ENCODE results near the gene FAT1. TPM values are rescaled to one million over a fixed set of nuclear protein-coding genes. Genes with fewer than 3 reads are reported as not detected.
A peak's percentile ranks its signal among the peaks of the same experiment; 100 is the strongest.

Gene FAT1
- total RNA-seq, 2 experiments from 2014 or later: 0.05 TPM; not detected in 1

- DNase-seq (no peak), ATAC-seq (no peak)
- Mint-ChIP-seq H3K27me3 (peaks cover 59% of the 10 kb centered on the region), H3K27ac (peak overlapping the region; percentile 24), H3K4me1 (peaks cover 9% of the 10 kb centered on the region), H3K4me3 (no peak overlapping the region), H3K9me3 (ENCODE audit: low read depth) (no peaks in the 10 kb centered on the region), H3K36me3 (peaks cover 17% of the 10 kb centered on the region)
- CTCF ChIA-PET: no interaction called here
Observed at GRCh38 chr4:186724864-186725468, 1.3 kb upstream of the FAT1 start.

- no peaks in the 10 kb centered on the region for H3K9me3 Mint-ChIP-seq (ENCODE audit: low read depth)
- ATAC-seq: no peak
- peaks cover 9% of the 10 kb centered on the region for H3K4me1 Mint-ChIP-seq
- DNase-seq: no peak
- H3K4me3 Mint-ChIP-seq: no peak overlapping the region
- peak overlapping the region; percentile 24 for H3K27ac Mint-ChIP-seq
- H3K36me3 Mint-ChIP-seq: peaks cover 17% of the 10 kb centered on the region
- CTCF ChIA-PET: no interaction called here
- H3K27me3 Mint-ChIP-seq: peaks cover 59% of the 10 kb centered on the region
Observed at GRCh38 chr4:186724058-186724863, 605 bp upstream of the FAT1 start.

- CTCF ChIA-PET: no interaction called here
- peaks cover 17% of the 10 kb centered on the region for H3K36me3 Mint-ChIP-seq
- H3K27me3 Mint-ChIP-seq: peaks cover 50% of the 10 kb centered on the region
- peaks cover 2% of the 10 kb centered on the region for H3K9me3 Mint-ChIP-seq (ENCODE audit: low read depth)
- H3K27ac Mint-ChIP-seq: peak overlapping the region; percentile 55
- peak overlapping the region; percentile 23 for H3K4me3 Mint-ChIP-seq
- no peak for ATAC-seq
- H3K4me1 Mint-ChIP-seq: peaks cover 9% of the 10 kb centered on the region
- no peak for DNase-seq
Observed at GRCh38 chr4:186722796-186723291, 812 bp downstream of the FAT1 start.

- Mint-ChIP-seq H3K4me3 (no peak overlapping the region), H3K27me3 (peaks cover 26% of the 10 kb centered on the region), H3K9me3 (ENCODE audit: low read depth) (peaks cover 5% of the 10 kb centered on the region), H3K27ac (no peak overlapping the region), H3K36me3 (peaks cover 10% of the 10 kb centered on the region), H3K4me1 (peaks cover 5% of the 10 kb centered on the region)
- ATAC-seq (no peak), DNase-seq (no peak)
- CTCF ChIA-PET: no interaction called here
Observed at GRCh38 chr4:186719925-186720694, 3.5 kb downstream of the FAT1 start.

GRCh38 chr4:186717556-186717955 is 6.1 kb downstream of the FAT1 start:
- peaks cover 5% of the 10 kb centered on the region for H3K9me3 Mint-ChIP-seq (ENCODE audit: low read depth)
- H3K4me1 Mint-ChIP-seq: no peaks in the 10 kb centered on the region
- no peaks in the 10 kb centered on the region for H3K36me3 Mint-ChIP-seq
- ATAC-seq (no peak), DNase-seq (no peak)
- H3K4me3 Mint-ChIP-seq: no peak overlapping the region
- CTCF ChIA-PET: no interaction called here
- no peak overlapping the region for H3K27ac Mint-ChIP-seq
- peaks cover 12% of the 10 kb centered on the region for H3K27me3 Mint-ChIP-seq

GRCh38 chr4:186715077-186715476 is 8.6 kb downstream of the FAT1 start:
- DNase-seq (no peak), ATAC-seq (no peak)
- CTCF ChIA-PET: no interaction called here
- Mint-ChIP-seq H3K36me3 (no peaks in the 10 kb centered on the region), H3K27me3 (no peaks in the 10 kb centered on the region), H3K4me1 (no peaks in the 10 kb centered on the region), H3K27ac (no peak overlapping the region), H3K4me3 (no peak overlapping the region), H3K9me3 (ENCODE audit: low read depth) (peaks cover 7% of the 10 kb centered on the region)

GRCh38 chr4:186714006-186714675 is 9.5 kb downstream of the FAT1 start:
- H3K36me3 Mint-ChIP-seq: no peaks in the 10 kb centered on the region
- H3K4me3 Mint-ChIP-seq: no peak overlapping the region
- no peak overlapping the region for H3K27ac Mint-ChIP-seq
- CTCF ChIA-PET: no interaction called here
- no peaks in the 10 kb centered on the region for H3K27me3 Mint-ChIP-seq
- DNase-seq: no peak
- ATAC-seq: no peak
- H3K9me3 Mint-ChIP-seq (ENCODE audit: low read depth): peaks cover 11% of the 10 kb centered on the region
- H3K4me1 Mint-ChIP-seq: no peaks in the 10 kb centered on the region

- no peak for DNase-seq
- peaks cover 7% of the 10 kb centered on the region for H3K9me3 Mint-ChIP-seq (ENCODE audit: low read depth)
- no peak for ATAC-seq
- no peak overlapping the region for H3K27ac Mint-ChIP-seq
- no peaks in the 10 kb centered on the region for H3K36me3 Mint-ChIP-seq
- H3K4me3 Mint-ChIP-seq: no peak overlapping the region
- H3K4me1 Mint-ChIP-seq: no peaks in the 10 kb centered on the region
- no peaks in the 10 kb centered on the region for H3K27me3 Mint-ChIP-seq
- CTCF ChIA-PET: no interaction called here
Observed at GRCh38 chr4:186712690-186713089, 11.0 kb downstream of the FAT1 start.

GRCh38 chr4:186710521-186711119 is 13.0 kb downstream of the FAT1 start:
- Mint-ChIP-seq H3K27me3 (no peaks in the 10 kb centered on the region), H3K4me1 (no peaks in the 10 kb centered on the region), H3K4me3 (no peak overlapping the region), H3K9me3 (ENCODE audit: low read depth) (peaks cover 6% of the 10 kb centered on the region), H3K27ac (no peak overlapping the region), H3K36me3 (no peaks in the 10 kb centered on the region)
- DNase-seq (no peak), ATAC-seq (no peak)
- CTCF ChIA-PET: no interaction called here

- H3K27ac Mint-ChIP-seq: no peak overlapping the region
Observed at GRCh38 chr4:186709517-186709916, 14.1 kb downstream of the FAT1 start.

GRCh38 chr4:186708554-186708953 is 15.1 kb downstream of the FAT1 start:
- Mint-ChIP-seq H3K9me3 (ENCODE audit: low read depth) (peaks cover 6% of the 10 kb centered on the region), H3K36me3 (no peaks in the 10 kb centered on the region), H3K27ac (no peak overlapping the region), H3K27me3 (no peaks in the 10 kb centered on the region), H3K4me1 (no peaks in the 10 kb centered on the region), H3K4me3 (no peak overlapping the region)
- DNase-seq (no peak), ATAC-seq (no peak)
- CTCF ChIA-PET: no interaction called here

More at GRCh38 chr4:186709517-186709916, 14.1 kb downstream of the FAT1 start:
- ATAC-seq (no peak), DNase-seq (no peak)
- Mint-ChIP-seq H3K4me3 (no peak overlapping the region), H3K36me3 (no peaks in the 10 kb centered on the region), H3K9me3 (ENCODE audit: low read depth) (peaks cover 6% of the 10 kb centered on the region), H3K27me3 (no peaks in the 10 kb centered on the region), H3K4me1 (no peaks in the 10 kb centered on the region)
- CTCF ChIA-PET: no interaction called here

GRCh38 chr4:186707996-186708395 is 15.7 kb downstream of the FAT1 start:
- CTCF ChIA-PET: no interaction called here
- peaks cover 8% of the 10 kb centered on the region for H3K9me3 Mint-ChIP-seq (ENCODE audit: low read depth)
- H3K4me1 Mint-ChIP-seq: no peaks in the 10 kb centered on the region
- H3K27ac Mint-ChIP-seq: no peak overlapping the region
- ATAC-seq (no peak), DNase-seq (no peak)
- no peak overlapping the region for H3K4me3 Mint-ChIP-seq
- H3K27me3 Mint-ChIP-seq: no peaks in the 10 kb centered on the region
- H3K36me3 Mint-ChIP-seq: no peaks in the 10 kb centered on the region

GRCh38 chr4:186707574-186707973 is 16.1 kb downstream of the FAT1 start:
- Mint-ChIP-seq H3K36me3 (no peaks in the 10 kb centered on the region), H3K4me3 (no peak overlapping the region), H3K27me3 (no peaks in the 10 kb centered on the region), H3K9me3 (ENCODE audit: low read depth) (peaks cover 9% of the 10 kb centered on the region), H3K4me1 (no peaks in the 10 kb centered on the region), H3K27ac (no peak overlapping the region)
- CTCF ChIA-PET: no interaction called here
- DNase-seq: no peak
- ATAC-seq: no peak

Measured in activated CD8-positive, alpha-beta memory T cell treated with anti-CD3 and anti-CD28 coated beads, Interleukin-2, amount 10 ng/mL, durations not matched to agents 7 days and 5 days (primary cell).